Activated CD8-positive, alpha-beta T cell treated with anti-CD3 and anti-CD28 coated beads for 36 hours (primary cell): Measurements from ENCODE around the gene ALDH1A2. TPM values are rescaled to one million over a fixed set of nuclear protein-coding genes. Genes with fewer than 3 reads are reported as not detected.

Experiments used
- ATAC-seq: fragments of 200-7000 bp; cut with Tn5 transposase; one replicate; pipeline ENCODE4 v1.10.0; 2021; ENCODE audit warnings: mild to moderate bottlenecking, moderate library complexity
- CTCF ChIA-PET: fragments of 350-600 bp; sonication (Branson Sonifier 250); formaldehyde crosslinking; loops from one replicate; lab custom pipeline; 2021; ENCODE audit warnings: antibody characterized with exemption; lab: Charles Lee
- POLR2A ChIA-PET: fragments of 350-600 bp; sonication (Branson Sonifier 250); formaldehyde crosslinking; loops from one replicate; lab custom pipeline; 2021; ENCODE audit warnings: antibody characterized with exemption; lab: Charles Lee
- DNase-seq: peaks from one replicate; pipeline ENCODE4 v3.0.0-alpha.2; 2020
- H3K27ac Mint-ChIP-seq: one replicate; pipeline ENCODE4 v1.8.0; 2021; ENCODE audit warnings: mild to moderate bottlenecking, mixed read lengths
- H3K27me3 Mint-ChIP-seq: one replicate; pipeline ENCODE4 v1.8.0; 2021; ENCODE audit warnings: mixed read lengths
- H3K36me3 Mint-ChIP-seq: one replicate; pipeline ENCODE4 v1.8.0; 2021; ENCODE audit warnings: low read depth, mixed read lengths
- H3K4me1 Mint-ChIP-seq: one replicate; pipeline ENCODE4 v1.8.0; 2021; ENCODE audit warnings: low read depth, mixed read lengths
- H3K4me3 Mint-ChIP-seq: one replicate; pipeline ENCODE4 v1.8.0; 2021; ENCODE audit warnings: mild to moderate bottlenecking, moderate library complexity, mixed read lengths
- H3K9me3 Mint-ChIP-seq: one replicate; pipeline ENCODE4 v1.8.0; 2021; ENCODE audit warnings: mixed read lengths
- CTCF ChIP-seq: fragments of 200-600 bp; IDR thresholded peaks from one replicate; pipeline ENCODE4 v1.8.0; 2022; ENCODE audit warnings: antibody characterized with exemption, mild to moderate bottlenecking
- intact Hi-C: fragments of 100-400 bp; cut with micrococcal nuclease; formaldehyde crosslinking; loops from one replicate; pipeline ENCODE4 v1.10.0; 2022
- total RNA-seq, 2 experiments: library from RNA; stranded (reverse); gene quantifications; one replicate each; pipeline ENCODE4 v1.2.3, GENCODE V29; 2021

Gene ALDH1A2
- total RNA-seq, 2 experiments from 2014 or later: 0.47 to 1.4 TPM

DNA sequence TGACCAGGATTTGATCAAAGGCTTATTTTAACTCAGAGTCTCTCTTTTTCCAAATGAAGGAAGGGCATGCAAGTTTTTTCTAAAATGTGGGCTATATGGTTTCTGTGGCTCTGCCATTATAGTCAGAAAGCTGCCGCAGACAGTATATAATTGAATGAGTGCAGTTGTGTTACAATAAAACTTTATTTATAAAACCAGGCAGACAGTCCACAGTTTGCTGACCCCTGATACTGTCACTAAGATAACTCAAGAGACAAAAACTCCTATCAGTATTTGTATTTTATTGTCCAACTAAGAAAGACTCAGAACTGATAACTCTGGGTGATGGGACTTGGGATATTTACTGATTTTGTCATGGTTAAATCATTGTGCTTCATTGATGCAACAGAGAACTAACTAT is 4.9 kb downstream of the ALDH1A2 start:
- no peak for DNase-seq
- intact Hi-C loops: no loop called here
- no peak for ATAC-seq
- CTCF ChIA-PET: interaction anchor here (4.3 kb wide), 1 partner anchor 9 kb away, joined by 24 read pairs; no protein-coding TSS in a partner anchor
- Mint-ChIP-seq H3K4me1 (no peaks in the 10 kb centered on the region), H3K27me3 (peaks cover 48% of the 10 kb centered on the region), H3K27ac (no peak overlapping the region), H3K4me3 (no peak overlapping the region), H3K9me3 (peaks cover 3% of the 10 kb centered on the region), H3K36me3 (no peaks in the 10 kb centered on the region)
- no peak for TF ChIP-seq CTCF
- POLR2A ChIA-PET: no interaction called here

GRCh38 chr15:58058729-58059128 is 6.8 kb downstream of the ALDH1A2 start:
- H3K4me3 Mint-ChIP-seq: no peak overlapping the region
- H3K9me3 Mint-ChIP-seq: no peaks in the 10 kb centered on the region
- intact Hi-C loops: no loop called here
- POLR2A ChIA-PET: no interaction called here
- CTCF ChIA-PET: interaction anchor here (2.1 to 4.3 kb wide), 2 partner anchors 8 to 11 kb away, joined by 6 to 24 read pairs; no protein-coding TSS in a partner anchor
- ATAC-seq (no peak), DNase-seq (no peak)
- no peak overlapping the region for H3K27ac Mint-ChIP-seq
- no peaks in the 10 kb centered on the region for H3K36me3 Mint-ChIP-seq
- TF ChIP-seq CTCF: no peak
- H3K27me3 Mint-ChIP-seq: peaks cover 44% of the 10 kb centered on the region
- H3K4me1 Mint-ChIP-seq: no peaks in the 10 kb centered on the region

- POLR2A ChIA-PET: no interaction called here
- no peak overlapping the region for H3K27ac Mint-ChIP-seq
- H3K27me3 Mint-ChIP-seq: peaks cover 43% of the 10 kb centered on the region
- DNase-seq: no peak
- no peak overlapping the region for H3K4me3 Mint-ChIP-seq
- intact Hi-C loops: no loop called here
- no peak for TF ChIP-seq CTCF
- no peaks in the 10 kb centered on the region for H3K36me3 Mint-ChIP-seq
- no peaks in the 10 kb centered on the region for H3K4me1 Mint-ChIP-seq
- H3K9me3 Mint-ChIP-seq: no peaks in the 10 kb centered on the region
- CTCF ChIA-PET: interaction anchor here (2.1 to 4.3 kb wide), 2 partner anchors 9 to 12 kb away, joined by 6 to 24 read pairs; no protein-coding TSS in a partner anchor
- ATAC-seq: no peak
These were observed 7.4 kb downstream of the ALDH1A2 start for GRCh38 chr15:58058073-58058472.

DNA sequence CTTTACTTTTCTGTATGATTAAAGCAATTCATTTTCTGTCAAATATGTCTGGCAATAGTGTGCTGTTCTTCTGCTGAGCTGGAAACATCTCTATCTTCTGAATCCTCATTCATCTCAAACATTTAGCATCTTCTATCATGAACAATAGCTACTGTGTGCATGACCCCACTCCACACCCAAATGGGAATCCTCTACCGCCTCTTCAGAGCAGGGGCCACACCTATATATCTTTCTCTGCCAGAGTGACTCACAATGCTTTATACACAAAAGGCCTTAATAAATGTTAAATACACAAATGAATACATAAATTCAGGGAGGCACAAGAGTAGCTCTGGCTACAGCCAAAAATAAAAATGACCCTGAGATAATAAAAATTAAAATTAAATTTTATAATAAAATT is 8.0 kb downstream of the ALDH1A2 start:
- no peak overlapping the region for H3K4me3 Mint-ChIP-seq
- no peaks in the 10 kb centered on the region for H3K4me1 Mint-ChIP-seq
- no peaks in the 10 kb centered on the region for H3K9me3 Mint-ChIP-seq
- peaks cover 38% of the 10 kb centered on the region for H3K27me3 Mint-ChIP-seq
- intact Hi-C loops: no loop called here
- H3K36me3 Mint-ChIP-seq: no peaks in the 10 kb centered on the region
- no peak for ATAC-seq
- DNase-seq: no peak
- TF ChIP-seq CTCF: no peak
- POLR2A ChIA-PET: no interaction called here
- CTCF ChIA-PET: interaction anchor here (1.1 to 4.3 kb wide), 3 partner anchors 9 to 125 kb away, joined by 3 to 24 read pairs (median 6); no protein-coding TSS in a partner anchor
- H3K27ac Mint-ChIP-seq: no peak overlapping the region

- intact Hi-C loops: no loop called here
- Mint-ChIP-seq H3K27ac (no peak overlapping the region), H3K4me1 (no peaks in the 10 kb centered on the region), H3K36me3 (no peaks in the 10 kb centered on the region), H3K9me3 (no peaks in the 10 kb centered on the region), H3K4me3 (no peak overlapping the region), H3K27me3 (peaks cover 33% of the 10 kb centered on the region)
- ATAC-seq (no peak), DNase-seq (no peak)
- TF ChIP-seq CTCF: no peak
- ChIA-PET POLR2A (no interaction called here), CTCF (interaction anchor here (1.7 kb wide), 1 partner anchor 14 kb away, joined by 6 read pairs; no protein-coding TSS in a partner anchor)
These were observed 9.5 kb downstream of the ALDH1A2 start for GRCh38 chr15:58056015-58056414.
